HEK293 (cell line): ENCODE measurements around the gene SGF29.

Experiments used
- CTCF ChIA-PET: fragments of 350-600 bp; formaldehyde crosslinking; extraction: SDS; loops from one replicate; lab custom pipeline; 2021; ENCODE audit warnings: antibody characterized with exemption; lab: Yijun Ruan, JAX
- POLR2A ChIA-PET: fragments of 300-600 bp; formaldehyde crosslinking; extraction: SDS; loops from one replicate; lab custom pipeline; 2020; ENCODE audit warnings: antibody characterized with exemption, inconsistent platforms; lab: Yijun Ruan, JAX
- H3K27ac ChIP-seq: fragments of 200-500 bp; sonication (Bioruptor generic); 2 replicates; pipeline ENCODE4 v1.5.1; 2014; ENCODE audit warnings: low read depth, low read length, control low read depth, inconsistent platforms; ENCODE audit errors: extremely low read depth
- H3K36me3 ChIP-seq, 2 experiments: fragments of 200-500 bp in 1 of 2; sonication (Bioruptor generic) in 1 of 2; 1 replicate in 1 of 2; 2 replicates in 1 of 2; pipeline ENCODE4 v1.5.1; 2014 to 2017; ENCODE audit warnings: inconsistent platforms in 2 of 2, low read length in 2 of 2; ENCODE audit not compliant: control insufficient read depth in 2 of 2, insufficient read depth in 1 of 2
- H3K4me1 ChIP-seq: fragments of 200-500 bp; sonication (Bioruptor generic); 2 replicates; pipeline ENCODE4 v1.5.1; 2014; ENCODE audit warnings: mild to moderate bottlenecking, low read length, inconsistent platforms; ENCODE audit not compliant: control insufficient read depth, insufficient read depth
- H3K4me3 ChIP-seq: 2 replicates; pipeline ENCODE4 v1.5.1; 2011; ENCODE audit warnings: low read depth, mild to moderate bottlenecking, control low read depth, low read length, moderate library complexity
- H3K9me3 ChIP-seq: fragments of 200-500 bp; sonication (Bioruptor generic); 2 replicates; pipeline ENCODE4 v1.5.1; 2014; ENCODE audit warnings: low read depth, low read length, inconsistent platforms; ENCODE audit not compliant: control insufficient read depth, insufficient read depth
- BCL11A ChIP-seq: fragments of 450-650 bp; formaldehyde crosslinking; IDR thresholded peaks from 2 replicates; pipeline ENCODE4 v1.5.1; 2016; ENCODE audit warnings: low read depth, missing biosample characterization, missing genetic modification characterization
- CTCF ChIP-seq: fragments of 450-650 bp; formaldehyde crosslinking; IDR thresholded peaks from 2 replicates; pipeline ENCODE4 v1.5.1; 2016; ENCODE audit warnings: missing biosample characterization, missing genetic modification characterization
- EGR2 ChIP-seq: fragments of 450-650 bp; formaldehyde crosslinking; IDR thresholded peaks from 2 replicates; pipeline ENCODE4 v1.5.1; 2016; ENCODE audit warnings: low read depth, missing biosample characterization, missing genetic modification characterization
- GLI4 ChIP-seq: fragments of 450-650 bp; formaldehyde crosslinking; IDR thresholded peaks from 2 replicates; pipeline ENCODE4 v1.5.1; 2016; ENCODE audit warnings: missing biosample characterization, missing genetic modification characterization
- KLF8 ChIP-seq: fragments of 450-650 bp; formaldehyde crosslinking; IDR thresholded peaks from 2 replicates; pipeline ENCODE4 v1.5.1; 2016; ENCODE audit warnings: missing biosample characterization, missing genetic modification characterization
- MEIS1 ChIP-seq: sonication (generic); formaldehyde crosslinking; IDR thresholded peaks from 2 replicates; pipeline ENCODE4 v1.8.1; 2022; ENCODE audit warnings: missing genetic modification reagents, mild to moderate bottlenecking, borderline replicate concordance
- MYNN ChIP-seq: fragments of 450-650 bp; formaldehyde crosslinking; IDR thresholded peaks from 2 replicates; pipeline ENCODE4 v1.5.1; 2016; ENCODE audit warnings: missing biosample characterization, missing genetic modification characterization, borderline replicate concordance
- PRDM1 ChIP-seq: fragments of 450-650 bp; formaldehyde crosslinking; IDR thresholded peaks from 2 replicates; pipeline ENCODE4; 2016; ENCODE audit warnings: missing biosample characterization, missing genetic modification characterization
- ZBTB48 ChIP-seq: fragments of 450-650 bp; formaldehyde crosslinking; IDR thresholded peaks from 2 replicates; pipeline ENCODE4 v1.5.1; 2016; ENCODE audit warnings: missing biosample characterization, missing genetic modification characterization
- ZBTB6 ChIP-seq: fragments of 450-650 bp; formaldehyde crosslinking; IDR thresholded peaks from 2 replicates; pipeline ENCODE4 v1.5.1; 2017; ENCODE audit warnings: missing biosample characterization, missing genetic modification characterization
- ZFHX2 ChIP-seq: fragments of 450-650 bp; formaldehyde crosslinking; conservative IDR thresholded peaks from 2 replicates; pipeline ENCODE4 v1.5.1; 2016; ENCODE audit warnings: missing biosample characterization, missing genetic modification characterization
- ZNF2 ChIP-seq: fragments of 450-650 bp; formaldehyde crosslinking; IDR thresholded peaks from 2 replicates; pipeline ENCODE4 v1.5.1; 2016; ENCODE audit warnings: missing biosample characterization, missing genetic modification characterization
- ZNF211 ChIP-seq: fragments of 450-650 bp; formaldehyde crosslinking; IDR thresholded peaks from 2 replicates; pipeline ENCODE4 v1.5.1; 2016; ENCODE audit warnings: low read depth, missing biosample characterization, missing genetic modification characterization
- ZNF223 ChIP-seq: fragments of 450-650 bp; formaldehyde crosslinking; IDR thresholded peaks from 2 replicates; pipeline ENCODE4 v1.5.1; 2016; ENCODE audit warnings: missing biosample characterization, missing genetic modification characterization
- ZNF362 ChIP-seq: fragments of 450-650 bp; formaldehyde crosslinking; IDR thresholded peaks from 2 replicates; pipeline ENCODE4 v1.5.1; 2016; ENCODE audit warnings: missing biosample characterization, missing genetic modification characterization
- ZNF600 ChIP-seq: fragments of 450-650 bp; formaldehyde crosslinking; IDR thresholded peaks from 2 replicates; pipeline ENCODE4 v1.5.1; 2016; ENCODE audit warnings: missing biosample characterization, missing genetic modification characterization
- ZNF610 ChIP-seq: fragments of 450-650 bp; formaldehyde crosslinking; IDR thresholded peaks from 2 replicates; pipeline ENCODE4 v1.5.1; 2016; ENCODE audit warnings: missing biosample characterization, missing genetic modification characterization, borderline replicate concordance
- ZNF664 ChIP-seq: fragments of 450-650 bp; formaldehyde crosslinking; IDR thresholded peaks from 2 replicates; pipeline ENCODE4 v1.5.1; 2016; ENCODE audit warnings: missing biosample characterization, missing genetic modification characterization
- TF ChIP-seq, protein P1 (sequence below): IDR thresholded peaks from 2 replicates; pipeline ENCODE4 v1.6.1; 2011; ENCODE audit warnings: mild to moderate bottlenecking, low read depth, low read length, borderline replicate concordance
- TF ChIP-seq, protein P2 (sequence below): fragments of 450-650 bp; formaldehyde crosslinking; IDR thresholded peaks from 2 replicates; pipeline ENCODE4 v1.5.1; 2016; ENCODE audit warnings: missing biosample characterization, missing genetic modification characterization

The SGF29 gene

DNA sequence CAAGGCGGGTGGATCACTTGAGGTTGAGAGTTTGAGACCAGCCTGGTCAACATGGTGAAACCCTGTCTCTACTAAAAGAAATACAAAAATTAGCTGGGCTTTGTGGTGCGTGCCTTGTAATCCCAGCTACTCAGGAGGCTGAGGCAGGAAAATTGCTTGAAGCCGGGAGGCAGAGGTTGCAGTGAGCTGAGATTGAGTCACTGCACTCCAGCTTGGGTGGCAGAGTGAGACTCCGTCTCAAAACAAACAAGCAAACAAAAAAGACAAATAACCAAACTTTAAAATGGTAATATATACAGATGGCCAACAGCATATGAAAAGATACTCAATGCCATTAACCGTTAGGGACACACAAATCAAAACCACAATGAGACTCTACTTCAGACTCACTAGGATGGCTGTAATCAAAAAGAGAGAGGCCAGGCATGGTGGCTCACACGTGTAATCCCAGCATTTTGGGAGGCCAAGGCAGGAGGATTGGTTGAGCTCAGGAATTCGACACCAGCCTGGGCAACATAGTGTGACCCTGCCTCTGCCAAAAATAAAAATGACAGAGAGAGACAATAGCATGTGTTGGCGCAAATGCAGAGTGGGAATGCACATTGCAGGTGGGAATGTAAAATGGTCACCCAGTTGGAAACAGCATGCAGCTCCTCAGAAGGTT, 21.9 kb downstream of the SGF29 start:
- ChIA-PET CTCF (no interaction called here), POLR2A (no interaction called here)
- no peak overlapping the region for H3K4me3 ChIP-seq
- H3K36me3 ChIP-seq, result no peaks in the 10 kb centered on the region; a peak in 1 of 3 replicates
- no peaks in the 10 kb centered on the region for H3K9me3 ChIP-seq
- no peak overlapping the region for H3K27ac ChIP-seq
- TF ChIP-seq BCL11A (tag by site-specific recombination) (no peak), ZNF2 (tag by site-specific recombination) (no peak), ZNF600 (tag by site-specific recombination) (no peak), ZNF610 (tag by site-specific recombination) (no peak), CTCF (tag by site-specific recombination) (no peak), ZBTB48 (no peak)
- no peaks in the 10 kb centered on the region for H3K4me1 ChIP-seq

DNA sequence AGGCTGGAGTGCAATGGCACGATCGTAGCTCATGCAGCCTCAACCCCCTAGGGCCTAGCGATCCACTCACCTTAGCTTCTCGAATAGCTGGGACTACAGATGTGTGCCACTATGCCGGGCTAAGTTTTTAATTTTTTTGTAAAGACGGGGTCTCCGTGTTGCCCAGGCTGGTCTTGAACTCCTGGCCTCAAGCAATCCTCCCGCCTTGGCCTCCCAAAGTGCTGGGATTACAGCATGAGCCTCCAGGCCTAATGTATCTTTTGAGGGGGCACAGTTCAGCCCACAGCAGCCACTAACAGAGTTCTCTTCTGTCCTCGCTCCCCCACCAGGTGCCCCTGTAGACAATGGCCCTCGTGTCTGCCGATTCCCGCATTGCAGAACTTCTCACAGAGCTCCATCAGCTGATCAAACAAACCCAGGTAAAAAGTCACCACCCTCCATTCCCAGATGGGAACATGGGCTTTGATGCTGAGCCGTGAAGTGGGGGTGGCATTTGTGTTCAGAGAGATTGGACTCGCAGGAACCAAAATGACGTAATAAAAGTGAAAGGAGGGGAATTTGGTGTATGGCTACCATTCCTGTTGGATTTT, 27.1 kb downstream of the SGF29 start:
- POLR2A ChIA-PET, result no interaction called here
- peaks cover 0 to 22% of the 10 kb centered on the region in 2 experiments; a peak in 2 of 3 replicates for H3K36me3 ChIP-seq
- CTCF ChIA-PET, result interaction anchor here (0.6 kb wide), 1 partner anchor 8 kb away, joined by 3 read pairs; no protein-coding TSS in a partner anchor

More for the DNA sequence above, 27.1 kb downstream of the SGF29 start:
- no peak overlapping the region for H3K4me3 ChIP-seq
- H3K27ac ChIP-seq, result no peak overlapping the region
- TF ChIP-seq MEIS1 (CRISPR knock-in tag) (no peak), ZNF664 (no peak), BCL11A (tag by site-specific recombination) (no peak), ZNF362 (tag by site-specific recombination) (no peak), ZNF211 (tag by site-specific recombination) (no peak), ZBTB6 (tag by site-specific recombination) (no peak), ZNF223 (no peak), EGR2 (tag by site-specific recombination) (no peak), ZFHX2 (tag by site-specific recombination) (no peak), KLF8 (tag by site-specific recombination) (no peak), GLI4 (tag by site-specific recombination) (no peak), PRDM1 (tag by site-specific recombination) (no peak), MYNN (tag by site-specific recombination) (no peak)
- TF ChIP-seq, protein P1, sequence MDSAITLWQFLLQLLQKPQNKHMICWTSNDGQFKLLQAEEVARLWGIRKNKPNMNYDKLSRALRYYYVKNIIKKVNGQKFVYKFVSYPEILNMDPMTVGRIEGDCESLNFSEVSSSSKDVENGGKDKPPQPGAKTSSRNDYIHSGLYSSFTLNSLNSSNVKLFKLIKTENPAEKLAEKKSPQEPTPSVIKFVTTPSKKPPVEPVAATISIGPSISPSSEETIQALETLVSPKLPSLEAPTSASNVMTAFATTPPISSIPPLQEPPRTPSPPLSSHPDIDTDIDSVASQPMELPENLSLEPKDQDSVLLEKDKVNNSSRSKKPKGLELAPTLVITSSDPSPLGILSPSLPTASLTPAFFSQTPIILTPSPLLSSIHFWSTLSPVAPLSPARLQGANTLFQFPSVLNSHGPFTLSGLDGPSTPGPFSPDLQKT, result no peak
- TF ChIP-seq, protein P2, sequence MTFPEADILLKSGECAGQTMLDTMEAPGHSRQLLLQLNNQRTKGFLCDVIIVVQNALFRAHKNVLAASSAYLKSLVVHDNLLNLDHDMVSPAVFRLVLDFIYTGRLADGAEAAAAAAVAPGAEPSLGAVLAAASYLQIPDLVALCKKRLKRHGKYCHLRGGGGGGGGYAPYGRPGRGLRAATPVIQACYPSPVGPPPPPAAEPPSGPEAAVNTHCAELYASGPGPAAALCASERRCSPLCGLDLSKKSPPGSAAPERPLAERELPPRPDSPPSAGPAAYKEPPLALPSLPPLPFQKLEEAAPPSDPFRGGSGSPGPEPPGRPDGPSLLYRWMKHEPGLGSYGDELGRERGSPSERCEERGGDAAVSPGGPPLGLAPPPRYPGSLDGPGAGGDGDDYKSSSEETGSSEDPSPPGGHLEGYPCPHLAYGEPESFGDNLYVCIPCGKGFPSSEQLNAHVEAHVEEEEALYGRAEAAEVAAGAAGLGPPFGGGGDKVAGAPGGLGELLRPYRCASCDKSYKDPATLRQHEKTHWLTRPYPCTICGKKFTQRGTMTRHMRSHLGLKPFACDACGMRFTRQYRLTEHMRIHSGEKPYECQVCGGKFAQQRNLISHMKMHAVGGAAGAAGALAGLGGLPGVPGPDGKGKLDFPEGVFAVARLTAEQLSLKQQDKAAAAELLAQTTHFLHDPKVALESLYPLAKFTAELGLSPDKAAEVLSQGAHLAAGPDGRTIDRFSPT (tag by site-specific recombination), result no peak
- H3K9me3 ChIP-seq, result no peaks in the 10 kb centered on the region
- H3K4me1 ChIP-seq, result no peaks in the 10 kb centered on the region
